Suprapubic skin (tissue), 4 donors: Measurements from ENCODE around the gene SEMA6A.

Source experiments
- EP300 ChIP-seq: sonication (generic); formaldehyde crosslinking; IDR thresholded peaks from one replicate; pipeline ENCODE4 v1.6.1; 2017; ENCODE audit warnings: antibody characterized with exemption
- POLR2A ChIP-seq, 2 donors: fragments of 450-650 bp; IDR thresholded peaks; one replicate each; pipeline ENCODE4 v1.6.1; 2017; ENCODE audit warnings: antibody characterized with exemption in 2 of 2, mild to moderate bottlenecking in 2 of 2, moderate library complexity in 2 of 2
- POLR2AphosphoS5 ChIP-seq, 3 donors: sonication (generic); formaldehyde crosslinking; IDR thresholded peaks; one replicate each; pipeline ENCODE4 v1.6.1; 2017; ENCODE audit warnings: antibody characterized with exemption in 3 of 3
- TF ChIP-seq, protein P1 (sequence below), 2 donors: fragments of 200-600 bp in 1 of 2; fragments of 450-650 bp in 1 of 2; sonication (generic) in 1 of 2; IDR thresholded peaks; one replicate each; pipeline ENCODE4 v1.5.1; 2016 to 2019; ENCODE audit warnings: antibody characterized with exemption in 2 of 2, mild to moderate bottlenecking in 1 of 2, moderate library complexity in 1 of 2

DNA sequence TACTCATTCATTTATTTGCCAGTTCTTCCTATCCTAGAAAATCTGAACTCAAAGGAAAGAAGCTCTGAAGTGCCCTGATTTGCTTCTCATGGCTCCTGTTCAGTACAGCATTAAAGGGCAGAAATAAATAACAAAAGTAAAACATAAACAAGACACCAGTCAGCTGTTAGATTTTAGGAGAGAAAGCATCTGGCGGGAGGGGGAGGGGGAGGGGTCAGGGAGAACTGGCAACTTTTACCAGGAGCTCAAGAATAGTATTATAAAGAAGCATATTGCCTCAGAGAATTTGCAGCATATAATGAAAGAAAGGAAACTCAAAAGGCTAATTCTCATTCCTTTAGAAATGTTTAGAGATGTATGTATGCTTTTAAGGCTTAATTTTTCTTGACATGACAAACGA, 68.1 kb downstream of the SEMA6A start:
- TF ChIP-seq POLR2A (IDR thresholded peaks at IDR 0.05) (no peak), POLR2AphosphoS5 (IDR thresholded peaks at IDR 0.05) (no peak), EP300 (no peak)
- TF ChIP-seq, protein P1, sequence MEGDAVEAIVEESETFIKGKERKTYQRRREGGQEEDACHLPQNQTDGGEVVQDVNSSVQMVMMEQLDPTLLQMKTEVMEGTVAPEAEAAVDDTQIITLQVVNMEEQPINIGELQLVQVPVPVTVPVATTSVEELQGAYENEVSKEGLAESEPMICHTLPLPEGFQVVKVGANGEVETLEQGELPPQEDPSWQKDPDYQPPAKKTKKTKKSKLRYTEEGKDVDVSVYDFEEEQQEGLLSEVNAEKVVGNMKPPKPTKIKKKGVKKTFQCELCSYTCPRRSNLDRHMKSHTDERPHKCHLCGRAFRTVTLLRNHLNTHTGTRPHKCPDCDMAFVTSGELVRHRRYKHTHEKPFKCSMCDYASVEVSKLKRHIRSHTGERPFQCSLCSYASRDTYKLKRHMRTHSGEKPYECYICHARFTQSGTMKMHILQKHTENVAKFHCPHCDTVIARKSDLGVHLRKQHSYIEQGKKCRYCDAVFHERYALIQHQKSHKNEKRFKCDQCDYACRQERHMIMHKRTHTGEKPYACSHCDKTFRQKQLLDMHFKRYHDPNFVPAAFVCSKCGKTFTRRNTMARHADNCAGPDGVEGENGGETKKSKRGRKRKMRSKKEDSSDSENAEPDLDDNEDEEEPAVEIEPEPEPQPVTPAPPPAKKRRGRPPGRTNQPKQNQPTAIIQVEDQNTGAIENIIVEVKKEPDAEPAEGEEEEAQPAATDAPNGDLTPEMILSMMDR (IDR thresholded peaks at IDR 0.05) = no peak
